Common myeloid progenitor, CD34-positive (primary cell): ENCODE measurements around the gene ESR2.

ENCODE experiments used
- CTCF ChIA-PET: fragments of 350-600 bp; sonication (Branson Sonifier 250); formaldehyde crosslinking; loops from one replicate; lab custom pipeline; 2021; ENCODE audit warnings: antibody characterized with exemption; lab: Charles Lee
- POLR2A ChIA-PET: fragments of 350-600 bp; sonication (Branson Sonifier 250); formaldehyde crosslinking; loops from one replicate; lab custom pipeline; 2021; ENCODE audit warnings: antibody characterized with exemption; lab: Charles Lee
- DNase-seq, 3 donors: peaks; one replicate each; pipeline versions ENCODE4 v3.0.0 to v3.0.0-alpha.2; 2013
- H3K27ac ChIP-seq, 2 experiments: 1 replicate in 1 of 2; 2 replicates in 1 of 2; pipeline ENCODE4 v1.7.0; 2013; ENCODE audit warnings: inconsistent platforms in 2 of 2, low read length in 2 of 2, mild to moderate bottlenecking in 2 of 2, low read depth in 1 of 2, moderate library complexity in 1 of 2; ENCODE audit not compliant: severe bottlenecking in 2 of 2, insufficient read depth in 1 of 2, poor library complexity in 1 of 2
- H3K27me3 ChIP-seq, 5 experiments: replicated peaks in 2 of 5; 1 replicate in 3 of 5; 2 replicates in 2 of 5; pipeline versions ENCODE4 v1.6.1 to v1.7.0; 2013; ENCODE audit warnings: low read length in 4 of 5, mild to moderate bottlenecking in 2 of 5, moderate library complexity in 2 of 5, inconsistent platforms in 1 of 5; ENCODE audit not compliant: insufficient read depth in 5 of 5, control insufficient read depth in 4 of 5
- H3K36me3 ChIP-seq, 4 experiments: 1 replicate in 2 of 4; 2 replicates in 2 of 4; pipeline versions ENCODE4 v1.6.1 to v1.7.0; 2013; ENCODE audit warnings: low read length in 3 of 4, control low read depth in 1 of 4, mild to moderate bottlenecking in 1 of 4; ENCODE audit not compliant: control insufficient read depth in 4 of 4, insufficient read depth in 4 of 4
- H3K4me1 ChIP-seq, 4 experiments: 1 replicate in 3 of 4; 2 replicates in 1 of 4; pipeline versions ENCODE4 v1.6.1 to v1.7.1; 2013; ENCODE audit warnings: low read length in 3 of 4, mild to moderate bottlenecking in 3 of 4, control low read depth in 1 of 4, inconsistent platforms in 1 of 4, moderate library complexity in 1 of 4; ENCODE audit not compliant: control insufficient read depth in 4 of 4, insufficient read depth in 4 of 4; ENCODE audit errors: control extremely low read depth in 1 of 4
- H3K4me3 ChIP-seq, 7 experiments: 1 replicate in 4 of 7; 2 replicates in 3 of 7; pipeline versions ENCODE4 v1.5.1 to v1.7.0; 2013; ENCODE audit warnings: mild to moderate bottlenecking in 7 of 7, low read length in 6 of 7, moderate library complexity in 6 of 7, inconsistent platforms in 2 of 7, low read depth in 2 of 7, control low read depth in 1 of 7; ENCODE audit not compliant: insufficient read depth in 4 of 7, control insufficient read depth in 1 of 7; ENCODE audit errors: extremely low read depth in 1 of 7
- H3K9me3 ChIP-seq, 5 experiments: 1 replicate in 4 of 5; 2 replicates in 1 of 5; pipeline versions ENCODE4 v1.6.1 to v1.7.1; 2013; ENCODE audit warnings: low read length in 4 of 5, mild to moderate bottlenecking in 2 of 5, inconsistent platforms in 1 of 5, low read depth in 1 of 5, moderate library complexity in 1 of 5; ENCODE audit not compliant: control insufficient read depth in 4 of 5, insufficient read depth in 2 of 5; ENCODE audit errors: control extremely low read depth in 1 of 5
- WGBS: methylation state at CpG from one replicate; pipeline ENCODE4 v1.1.5; 2013; ENCODE audit not compliant: insufficient coverage; 5-methylcytosine and 5-hydroxymethylcytosine counted together

The ESR2 gene

DNA sequence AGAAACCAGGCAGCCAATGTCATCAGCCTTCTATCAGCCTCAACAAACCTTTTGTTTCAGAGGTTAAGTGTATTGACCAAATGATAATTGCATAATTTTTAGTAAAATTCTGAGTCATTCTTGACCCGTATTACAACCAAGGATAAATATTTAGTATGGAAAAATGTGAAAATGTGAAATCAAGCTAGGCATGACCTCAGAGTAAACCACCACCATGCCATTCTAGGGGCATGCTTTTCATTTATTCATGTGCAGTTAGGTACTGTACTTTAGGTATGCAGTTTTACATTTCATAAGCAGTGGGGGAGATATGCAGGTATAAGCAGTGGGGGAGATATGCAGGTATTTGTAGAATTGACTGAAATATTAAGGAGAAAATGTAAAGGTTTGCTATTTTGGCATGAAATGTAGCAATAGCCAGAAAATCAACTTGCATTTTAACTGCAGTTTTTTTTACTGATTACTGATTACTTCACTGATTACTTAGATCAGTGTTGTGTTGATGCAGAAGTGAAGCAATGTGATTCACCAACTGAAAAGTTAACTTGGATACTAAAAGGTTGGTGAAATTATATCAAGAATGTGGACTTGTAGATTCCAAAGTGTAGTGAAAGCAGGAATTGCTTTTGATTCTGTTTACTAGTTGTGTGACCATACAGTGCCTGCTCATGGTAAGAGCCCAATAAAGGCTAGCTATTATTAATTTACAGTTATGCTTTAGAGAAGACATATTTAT is 184.2 kb downstream of the ESR2 start:
- Histone ChIP-seq H3K4me1 (no peaks in the 10 kb centered on the region), H3K27me3 (no peaks in the 10 kb centered on the region), H3K36me3 (no peaks in the 10 kb centered on the region), H3K4me3 (no peak overlapping the region), H3K9me3 (no peaks in the 10 kb centered on the region), H3K27ac (no peak overlapping the region)
- ChIA-PET POLR2A (no interaction called here), CTCF (no interaction called here)
- 100% methylated on average over 1 of the region's 1 CpG for WGBS
- no peak for DNase-seq

DNA sequence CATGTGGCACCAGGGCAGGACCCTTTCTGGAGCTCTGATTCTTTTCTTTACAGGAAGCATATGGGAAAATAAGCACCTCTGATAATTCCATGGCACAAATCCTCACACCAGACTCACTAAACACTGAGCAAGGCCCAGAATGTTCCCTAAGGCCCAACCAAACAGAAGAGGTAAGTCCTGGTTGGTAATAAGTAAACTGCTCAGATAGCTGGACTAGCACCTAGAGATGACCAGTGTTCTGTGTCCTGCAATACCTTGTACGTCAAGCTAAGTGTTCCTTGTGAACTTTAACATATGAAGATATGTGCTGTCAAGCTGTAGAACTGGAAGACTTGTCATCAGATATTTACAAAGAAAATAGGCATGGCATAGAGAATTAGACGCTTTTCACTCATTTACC is 186.7 kb downstream of the ESR2 start:
- H3K4me3 ChIP-seq: no peak overlapping the region
- no peaks in the 10 kb centered on the region for H3K4me1 ChIP-seq
- H3K27me3 ChIP-seq: no peaks in the 10 kb centered on the region
- no peaks in the 10 kb centered on the region for H3K9me3 ChIP-seq
- ChIA-PET CTCF (no interaction called here), POLR2A (no interaction called here)
- DNase-seq: no peak
- WGBS: 100% methylated on average over 1 of the region's 2 CpGs
- no peak overlapping the region for H3K27ac ChIP-seq
- H3K36me3 ChIP-seq: no peaks in the 10 kb centered on the region

DNA sequence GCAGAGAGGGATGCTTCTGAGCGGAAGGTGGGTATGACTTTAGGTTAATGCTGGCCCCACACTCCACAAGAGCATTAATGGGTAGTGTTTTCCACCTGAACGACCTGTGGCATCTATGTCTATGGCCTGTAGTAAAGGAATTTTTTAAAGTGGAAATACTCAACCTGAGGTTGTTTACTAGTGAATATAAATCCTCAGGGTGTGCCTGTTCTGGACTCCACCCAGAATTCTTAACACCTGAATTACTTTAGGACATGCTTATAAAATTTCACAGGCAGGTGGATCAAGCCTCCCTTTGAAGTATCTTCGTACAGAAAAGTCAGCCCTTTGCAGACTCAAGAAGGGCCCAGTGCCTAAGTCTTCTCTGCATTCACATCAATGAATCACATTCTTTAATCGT is 196.1 kb downstream of the ESR2 start:
- Histone ChIP-seq H3K27ac (no peak overlapping the region), H3K9me3 (no peaks in the 10 kb centered on the region), H3K27me3 (no peaks in the 10 kb centered on the region), H3K36me3 (no peaks in the 10 kb centered on the region), H3K4me3 (no peak overlapping the region), H3K4me1 (no peaks in the 10 kb centered on the region)
- DNase-seq: no peak
- 100% methylated on average over 2 of the region's 4 CpGs for WGBS
- POLR2A ChIA-PET: no interaction called here
- CTCF ChIA-PET: no interaction called here

DNA sequence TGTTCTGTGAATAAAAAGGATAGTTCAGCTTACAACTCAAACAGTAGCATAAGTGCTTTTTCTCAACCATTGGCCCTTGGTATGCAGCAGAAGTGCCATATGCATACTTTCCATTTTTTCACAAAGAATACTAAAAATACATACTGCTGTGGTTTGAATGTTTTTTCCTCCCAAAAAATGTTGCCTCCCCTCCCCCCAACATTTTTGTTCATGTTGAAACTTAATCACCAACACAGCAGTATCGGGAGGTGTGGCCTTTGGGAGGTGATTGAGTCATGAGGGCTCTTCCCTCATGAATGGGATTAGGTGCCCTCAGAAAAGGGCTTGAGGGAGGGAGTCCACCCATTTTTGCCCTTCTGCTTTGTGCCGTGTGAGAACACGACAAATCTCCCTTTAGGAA is 198.6 kb downstream of the ESR2 start:
- Histone ChIP-seq H3K36me3 (no peaks in the 10 kb centered on the region), H3K4me3 (no peak overlapping the region), H3K9me3 (no peaks in the 10 kb centered on the region), H3K4me1 (no peaks in the 10 kb centered on the region), H3K27me3 (no peaks in the 10 kb centered on the region), H3K27ac (no peak overlapping the region)
- DNase-seq: no peak
- ChIA-PET CTCF (no interaction called here), POLR2A (no interaction called here)
- 92% methylated on average over 2 of the region's 3 CpGs for WGBS

DNA sequence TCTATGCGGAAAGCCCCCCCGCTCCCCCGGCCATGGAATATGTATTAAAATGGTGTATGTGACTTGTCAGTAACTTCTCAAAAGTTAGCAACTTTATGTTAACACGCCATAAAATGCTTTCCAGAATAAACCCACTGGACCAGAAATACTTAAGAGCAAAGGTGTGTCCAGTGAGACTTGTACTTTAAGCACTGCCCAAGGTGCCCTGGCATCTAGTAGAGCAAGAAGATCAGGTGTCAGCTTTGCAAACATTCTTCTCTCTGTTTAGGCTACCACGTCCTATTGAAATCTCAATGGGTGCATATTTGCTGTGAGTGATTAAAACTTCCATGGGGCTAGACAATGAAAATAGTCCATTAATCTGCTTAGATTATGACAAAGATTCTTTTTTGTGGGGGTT is 201.2 kb downstream of the ESR2 start:
- no peak for DNase-seq
- POLR2A ChIA-PET: no interaction called here
- Histone ChIP-seq H3K27ac (no peak overlapping the region), H3K27me3 (no peaks in the 10 kb centered on the region), H3K4me1 (no peaks in the 10 kb centered on the region), H3K9me3 (no peaks in the 10 kb centered on the region), H3K36me3 (no peaks in the 10 kb centered on the region), H3K4me3 (no peak overlapping the region)
- CTCF ChIA-PET: no interaction called here
- 100% methylated on average over 1 of the region's 5 CpGs for WGBS

DNA sequence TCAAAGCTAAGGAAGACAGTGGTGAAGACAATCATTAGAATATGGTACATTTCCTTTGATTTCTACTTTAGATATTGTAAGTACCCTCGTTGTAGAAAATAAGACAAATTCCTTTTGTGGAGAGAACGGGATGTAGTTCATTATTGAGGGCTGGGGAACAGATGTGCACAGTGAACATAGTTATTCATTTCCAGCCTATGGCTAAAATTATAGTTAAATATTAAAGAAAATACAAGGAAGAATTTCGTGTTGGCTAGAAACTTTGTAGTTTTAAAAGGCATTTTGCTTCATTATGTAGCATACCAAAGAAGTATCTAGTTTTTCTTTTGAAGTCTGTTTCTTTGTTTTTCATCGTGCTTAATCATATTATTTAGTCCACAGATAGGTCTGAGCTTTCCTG is 201.8 kb downstream of the ESR2 start:
- Histone ChIP-seq H3K27me3 (no peaks in the 10 kb centered on the region), H3K4me3 (no peak overlapping the region), H3K4me1 (no peaks in the 10 kb centered on the region), H3K36me3 (no peaks in the 10 kb centered on the region), H3K27ac (no peak overlapping the region), H3K9me3 (no peaks in the 10 kb centered on the region)
- no CpG with 5 or more reads among the region's 4 CpGs for WGBS
- CTCF ChIA-PET: no interaction called here
- no peak for DNase-seq
- POLR2A ChIA-PET: no interaction called here

DNA sequence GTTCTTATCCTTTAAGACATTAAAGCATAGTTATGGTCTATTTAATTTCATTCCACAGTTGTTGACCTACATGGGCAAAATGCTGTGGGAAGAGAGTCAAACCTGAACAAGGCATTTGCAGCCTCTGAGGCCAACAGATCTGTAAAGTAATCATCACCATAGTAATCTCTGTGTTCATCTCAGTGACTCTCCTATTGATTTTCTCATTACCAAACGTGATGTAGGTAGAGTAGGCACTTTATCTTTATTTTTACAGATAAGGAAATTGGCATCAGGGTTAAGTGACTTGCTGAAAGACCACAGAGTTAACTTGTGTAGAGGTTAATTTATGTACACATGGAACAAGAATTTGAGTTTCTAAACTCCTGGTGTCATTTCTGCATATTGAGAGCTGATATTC is 203.0 kb downstream of the ESR2 start:
- no peak overlapping the region for H3K4me3 ChIP-seq
- no peaks in the 10 kb centered on the region for H3K4me1 ChIP-seq
- DNase-seq: no peak
- H3K36me3 ChIP-seq: no peaks in the 10 kb centered on the region
- no CpG with 5 or more reads among the region's 1 CpG for WGBS
- H3K27ac ChIP-seq: no peak overlapping the region
- ChIA-PET POLR2A (no interaction called here), CTCF (interaction anchor here (0.8 kb wide), 1 partner anchor 13 kb away, joined by 3 read pairs; no protein-coding TSS in a partner anchor)
- no peaks in the 10 kb centered on the region for H3K27me3 ChIP-seq
- H3K9me3 ChIP-seq: no peaks in the 10 kb centered on the region
